ENCODE results near the gene SUGCT.
"Not testable (repeated sequence)": the region's sequence is repeated elsewhere in the genome, so short reads cannot be mapped to it uniquely, and the experiment has no call there.

The SUGCT gene

GRCh38 chr7:40105879-40106473 is 28.8 kb upstream of the SUGCT start:
- H3K4me1 ChIP-seq (ENCODE audit: insufficient read depth, low read length), result no peaks in the 10 kb centered on the region
- no peak overlapping the region for H3K4me2 ChIP-seq (ENCODE audit: insufficient read depth, low read length)
- H3K4me3 ChIP-seq (ENCODE audit: low read depth in 1 of 2, low read length in 2 of 2), result no peak overlapping the region
- no peaks in the 10 kb centered on the region for H3K27me3 ChIP-seq (ENCODE audit: insufficient read depth, low read length, poor library complexity)
- ATAC-seq (ENCODE audit: insufficient read depth, low read depth) (no peak), DNase-seq (no peak)
- H3K9me3 ChIP-seq (ENCODE audit: insufficient read depth, low read length, severe bottlenecking), result no peaks in the 10 kb centered on the region
- no peak overlapping the region for H3K27ac ChIP-seq (ENCODE audit: low read length)
- TF ChIP-seq EZH2 (IDR thresholded peaks at IDR 0.05; ENCODE audit: borderline replicate concordance, low read depth, low read length, severe bottlenecking), result no peak
- no peak for TF ChIP-seq CTCF (IDR thresholded peaks at IDR 0.05; ENCODE audit: borderline replicate concordance, extremely low read depth, low read length, poor library complexity, severe bottlenecking)
- H3K36me3 ChIP-seq (ENCODE audit: insufficient read depth, low read length), result no peaks in the 10 kb centered on the region; the same call in 1 of the 2 replicates
- H2AFZ ChIP-seq (ENCODE audit: low read depth, low read length), result no peak overlapping the region
- H4K20me1 ChIP-seq (ENCODE audit: insufficient read depth, low read length), result no peaks in the 10 kb centered on the region
- no peak overlapping the region for H3K9ac ChIP-seq (ENCODE audit: low read depth, low read length)
- H3K79me2 ChIP-seq (ENCODE audit: insufficient read depth, low read length), result no peaks in the 10 kb centered on the region

- no peaks in the 10 kb centered on the region for H3K4me1 ChIP-seq (ENCODE audit: insufficient read depth, low read length)
- no peak for ATAC-seq (ENCODE audit: insufficient read depth, low read depth)
- H4K20me1 ChIP-seq (ENCODE audit: insufficient read depth, low read length), result no peaks in the 10 kb centered on the region
- no peak for DNase-seq
- no peak overlapping the region for H3K4me3 ChIP-seq (ENCODE audit: low read depth in 1 of 2, low read length in 2 of 2)
- H3K27me3 ChIP-seq (ENCODE audit: insufficient read depth, low read length, poor library complexity), result no peaks in the 10 kb centered on the region
- H3K79me2 ChIP-seq (ENCODE audit: insufficient read depth, low read length), result no peaks in the 10 kb centered on the region
- H3K9me3 ChIP-seq (ENCODE audit: insufficient read depth, low read length, severe bottlenecking), result no peaks in the 10 kb centered on the region
- no peak overlapping the region for H3K4me2 ChIP-seq (ENCODE audit: insufficient read depth, low read length)
- no peak overlapping the region for H3K9ac ChIP-seq (ENCODE audit: low read depth, low read length)
- no peak overlapping the region for H3K27ac ChIP-seq (ENCODE audit: low read length)
- H2AFZ ChIP-seq (ENCODE audit: low read depth, low read length), result no peak overlapping the region
- TF ChIP-seq EZH2 (IDR thresholded peaks at IDR 0.05; ENCODE audit: borderline replicate concordance, low read depth, low read length, severe bottlenecking) (no peak), CTCF (IDR thresholded peaks at IDR 0.05; ENCODE audit: borderline replicate concordance, extremely low read depth, low read length, poor library complexity, severe bottlenecking) (no peak)
- no peaks in the 10 kb centered on the region for H3K36me3 ChIP-seq (ENCODE audit: insufficient read depth, low read length)
Observed at GRCh38 chr7:40115936-40116335, 18.9 kb upstream of the SUGCT start.

GRCh38 chr7:40117199-40117598 is 17.6 kb upstream of the SUGCT start:
- not testable (repeated sequence) for H2AFZ ChIP-seq (ENCODE audit: low read depth, low read length); H3K4me3 ChIP-seq (ENCODE audit: low read depth in 1 of 2, low read length in 2 of 2); H3K27me3 ChIP-seq (ENCODE audit: insufficient read depth, low read length, poor library complexity); H4K20me1 ChIP-seq (ENCODE audit: insufficient read depth, low read length); H3K4me1 ChIP-seq (ENCODE audit: insufficient read depth, low read length); ATAC-seq (ENCODE audit: insufficient read depth, low read depth); H3K9me3 ChIP-seq (ENCODE audit: insufficient read depth, low read length, severe bottlenecking); H3K27ac ChIP-seq (ENCODE audit: low read length); H3K9ac ChIP-seq (ENCODE audit: low read depth, low read length); DNase-seq; H3K79me2 ChIP-seq (ENCODE audit: insufficient read depth, low read length); H3K4me2 ChIP-seq (ENCODE audit: insufficient read depth, low read length); H3K36me3 ChIP-seq (ENCODE audit: insufficient read depth, low read length)

- H4K20me1 ChIP-seq (ENCODE audit: insufficient read depth, low read length); H3K9me3 ChIP-seq (ENCODE audit: insufficient read depth, low read length, severe bottlenecking); H3K4me3 ChIP-seq (ENCODE audit: low read depth in 1 of 2, low read length in 2 of 2); ATAC-seq (ENCODE audit: insufficient read depth, low read depth); H2AFZ ChIP-seq (ENCODE audit: low read depth, low read length); H3K27ac ChIP-seq (ENCODE audit: low read length); H3K4me1 ChIP-seq (ENCODE audit: insufficient read depth, low read length); H3K79me2 ChIP-seq (ENCODE audit: insufficient read depth, low read length); H3K4me2 ChIP-seq (ENCODE audit: insufficient read depth, low read length); DNase-seq; H3K36me3 ChIP-seq (ENCODE audit: insufficient read depth, low read length); H3K27me3 ChIP-seq (ENCODE audit: insufficient read depth, low read length, poor library complexity); H3K9ac ChIP-seq (ENCODE audit: low read depth, low read length): not testable (repeated sequence)
Observed at GRCh38 chr7:40118201-40118600, 16.6 kb upstream of the SUGCT start.

Measured in DND-41 (cell line).